Liver (tissue), 9 donors: ENCODE data around the gene USP24. TPM values are rescaled to one million over a fixed set of nuclear protein-coding genes. Genes with fewer than 3 reads are reported as not detected.

Experiments used
- DNase-seq: peaks from one replicate; pipeline ENCODE4 v3.0.0-alpha.2; 2017; ENCODE audit warnings: low spot score
- H3K27ac ChIP-seq, 2 donors: one replicate each; pipeline ENCODE4 v1.7.0; 2013; ENCODE audit warnings: inconsistent platforms in 2 of 2, low read length in 2 of 2, control low read depth in 1 of 2, low read depth in 1 of 2, mild to moderate bottlenecking in 1 of 2
- H3K27me3 ChIP-seq, 4 donors: one replicate each; pipeline versions ENCODE4 v1.6.1 to v1.7.0; 2013; ENCODE audit warnings: low read length in 3 of 4, inconsistent platforms in 1 of 4, mild to moderate bottlenecking in 1 of 4, moderate library complexity in 1 of 4; ENCODE audit not compliant: control insufficient read depth in 4 of 4, insufficient read depth in 4 of 4
- H3K36me3 ChIP-seq, 4 donors: one replicate each; pipeline versions ENCODE4 v1.6.1 to v1.7.0; 2013; ENCODE audit warnings: low read length in 3 of 4, mild to moderate bottlenecking in 3 of 4, low read depth in 1 of 4, moderate library complexity in 1 of 4; ENCODE audit not compliant: control insufficient read depth in 4 of 4, insufficient read depth in 3 of 4
- H3K4me1 ChIP-seq, 4 donors: one replicate each; pipeline versions ENCODE4 v1.6.1 to v1.7.0; 2013; ENCODE audit warnings: low read length in 3 of 4, mild to moderate bottlenecking in 3 of 4, moderate library complexity in 1 of 4; ENCODE audit not compliant: control insufficient read depth in 4 of 4, insufficient read depth in 4 of 4
- H3K4me3 ChIP-seq, 3 donors: one replicate each; pipeline versions ENCODE4 v1.6.1 to v1.7.0; 2013; ENCODE audit warnings: low read length in 3 of 3, control low read depth in 1 of 3, low read depth in 1 of 3, mild to moderate bottlenecking in 1 of 3
- H3K9ac ChIP-seq, 2 donors: one replicate each; pipeline ENCODE4 v1.7.0; 2013; ENCODE audit warnings: low read length in 2 of 2, mild to moderate bottlenecking in 2 of 2, moderate library complexity in 2 of 2, control low read depth in 1 of 2, low read depth in 1 of 2
- H3K9me3 ChIP-seq, 4 donors: one replicate each; pipeline versions ENCODE4 v1.6.1 to v1.7.0; 2013; ENCODE audit warnings: low read length in 3 of 4; ENCODE audit not compliant: control insufficient read depth in 4 of 4
- CTCF ChIP-seq: fragments of 150-350 bp; IDR thresholded peaks from 2 replicates; pipeline ENCODE4 v1.5.1; 2017; ENCODE audit warnings: improper control_type of control experiment, low read depth, low read length; ENCODE audit not compliant: missing input control
- FOXA1 ChIP-seq: IDR thresholded peaks from 2 replicates; pipeline ENCODE4 v1.6.1; 2016; ENCODE audit warnings: antibody characterized with exemption
- FOXA2 ChIP-seq: IDR thresholded peaks from 2 replicates; pipeline ENCODE4 v1.6.1; 2016; ENCODE audit warnings: antibody characterized with exemption
- HNF4A ChIP-seq, 2 donors: conservative IDR thresholded peaks; 2 replicates each; pipeline ENCODE4 v1.6.1; 2016; ENCODE audit warnings: antibody characterized with exemption in 2 of 2, mild to moderate bottlenecking in 2 of 2
- HNF4G ChIP-seq: IDR thresholded peaks from 2 replicates; pipeline ENCODE4 v1.6.1; 2016; ENCODE audit warnings: antibody characterized with exemption
- JUND ChIP-seq, 2 donors: IDR thresholded peaks; 2 replicates each; pipeline ENCODE4 v1.6.1; 2016; ENCODE audit warnings: antibody characterized with exemption in 2 of 2
- RAD21 ChIP-seq, 2 donors: IDR thresholded peaks; 2 replicates each; pipeline ENCODE4 v1.6.1; 2016; ENCODE audit warnings: antibody characterized with exemption in 2 of 2, mild to moderate bottlenecking in 2 of 2
- REST ChIP-seq: IDR thresholded peaks from 2 replicates; pipeline ENCODE4 v1.6.1; 2016; ENCODE audit warnings: antibody characterized with exemption, mild to moderate bottlenecking
- RXRA ChIP-seq, 2 donors: IDR thresholded peaks; 2 replicates each; pipeline ENCODE4 v1.6.1; 2017 to 2018; ENCODE audit warnings: antibody characterized with exemption in 2 of 2, mild to moderate bottlenecking in 1 of 2
- SP1 ChIP-seq: IDR thresholded peaks from 2 replicates; pipeline ENCODE4 v1.6.1; 2018; ENCODE audit warnings: antibody characterized with exemption, mild to moderate bottlenecking
- YY1 ChIP-seq: IDR thresholded peaks from 2 replicates; pipeline ENCODE4 v1.6.1; 2016; ENCODE audit warnings: antibody characterized with exemption, mild to moderate bottlenecking
- ZBTB33 ChIP-seq: IDR thresholded peaks from 2 replicates; pipeline ENCODE4 v1.6.1; 2016; ENCODE audit warnings: antibody characterized with exemption
- WGBS: extraction: QIAGEN DNeasy Blood & Tissue Kit; methylation state at CpG from one replicate; pipeline ENCODE4 v1.1.7; 2013; 5-methylcytosine and 5-hydroxymethylcytosine counted together
- polyA plus RNA-seq, 2 donors: library from polyadenylated mRNA; stranded (reverse) in 1 of 2; unstranded in 1 of 2; fragments of 200-250 nt in 1 of 2; fragments of >200 nt in 1 of 2; fragmentation: Nextera tagmentation in 1 of 2; extraction: Ambion mirVana in 1 of 2; gene quantifications; one replicate each; pipeline versions ENCODE4 v1.2.1 to v1.2.3, GENCODE V29; 2013 to 2015
- total RNA-seq, 2 donors: library from RNA; depleted of rRNA; stranded (reverse); fragments of >200 nt; gene quantifications; one replicate each; pipeline ENCODE4 v1.2.3, GENCODE V29; 2014
- donor health status: healthy.
- donor health status: healthy.
- donor health status: healthy.
- donor health status: healthy.
- donor health status: healthy.

USP24 gene
- total and polyA plus RNA-seq, 4 donors, result 7.0 to 75.8 (median 20.3) TPM

GRCh38 chr1:55060133-55060999 lies 154.8 kb downstream of the USP24 start:
- H3K36me3 ChIP-seq, result peaks cover 16 to 48% (median 24%) of the 10 kb centered on the region in 4 donors
- H3K4me1 ChIP-seq, result peaks cover 16 to 58% (median 33%) of the 10 kb centered on the region in 4 donors
- WGBS, result 91% methylated on average over 14 of the region's 14 CpGs
- no peaks in the 10 kb centered on the region for H3K27me3 ChIP-seq
- TF ChIP-seq FOXA2 (no peak), RAD21 (IDR thresholded peaks at IDR 0.05) (no peak), YY1 (no peak), HNF4G (no peak), HNF4A (conservative IDR thresholded peaks at IDR 0.05) (no peak), ZBTB33 (no peak), FOXA1 (no peak)
- no peak for DNase-seq
- no peaks in the 10 kb centered on the region for H3K9me3 ChIP-seq
- no peak overlapping the region for H3K27ac ChIP-seq
- no peak overlapping the region for H3K9ac ChIP-seq
- H3K4me3 ChIP-seq, result no peak overlapping the region

GRCh38 chr1:55059302-55060132 lies 155.6 kb downstream of the USP24 start:
- H3K9ac ChIP-seq, result no peak overlapping the region
- no peak overlapping the region for H3K4me3 ChIP-seq
- no peaks in the 10 kb centered on the region for H3K9me3 ChIP-seq
- 92% methylated on average over 14 of the region's 14 CpGs for WGBS
- H3K27ac ChIP-seq, result no peak overlapping the region
- peaks cover 15 to 48% (median 24%) of the 10 kb centered on the region in 4 donors for H3K36me3 ChIP-seq
- H3K4me1 ChIP-seq, result peaks cover 16 to 58% (median 33%) of the 10 kb centered on the region in 4 donors
- H3K27me3 ChIP-seq, result no peaks in the 10 kb centered on the region
- no peak for TF ChIP-seq SP1
- no peak for TF ChIP-seq FOXA1
- no peak for TF ChIP-seq REST
- TF ChIP-seq RAD21 (IDR thresholded peaks at IDR 0.05), result no peak
- DNase-seq, result no peak

GRCh38 chr1:55057956-55058298 lies 157.2 kb downstream of the USP24 start:
- Histone ChIP-seq H3K27ac (no peak overlapping the region), H3K9me3 (no peaks in the 10 kb centered on the region), H3K4me1 (peaks cover 15 to 57% (median 38%) of the 10 kb centered on the region in 4 donors), H3K9ac (no peak overlapping the region), H3K36me3 (peaks cover 13 to 42% (median 23%) of the 10 kb centered on the region in 4 donors), H3K27me3 (no peaks in the 10 kb centered on the region), H3K4me3 (no peak overlapping the region)
- WGBS, result 96% methylated on average over 6 of the region's 6 CpGs
- TF ChIP-seq CTCF (no peak), RXRA (IDR thresholded peaks at IDR 0.05) (no peak), FOXA1 (no peak), ZBTB33 (no peak), JUND (IDR thresholded peaks at IDR 0.05) (no peak)
- no peak for DNase-seq
